ENCODE measurements around the gene CDC42BPB.

The CDC42BPB gene

DNA sequence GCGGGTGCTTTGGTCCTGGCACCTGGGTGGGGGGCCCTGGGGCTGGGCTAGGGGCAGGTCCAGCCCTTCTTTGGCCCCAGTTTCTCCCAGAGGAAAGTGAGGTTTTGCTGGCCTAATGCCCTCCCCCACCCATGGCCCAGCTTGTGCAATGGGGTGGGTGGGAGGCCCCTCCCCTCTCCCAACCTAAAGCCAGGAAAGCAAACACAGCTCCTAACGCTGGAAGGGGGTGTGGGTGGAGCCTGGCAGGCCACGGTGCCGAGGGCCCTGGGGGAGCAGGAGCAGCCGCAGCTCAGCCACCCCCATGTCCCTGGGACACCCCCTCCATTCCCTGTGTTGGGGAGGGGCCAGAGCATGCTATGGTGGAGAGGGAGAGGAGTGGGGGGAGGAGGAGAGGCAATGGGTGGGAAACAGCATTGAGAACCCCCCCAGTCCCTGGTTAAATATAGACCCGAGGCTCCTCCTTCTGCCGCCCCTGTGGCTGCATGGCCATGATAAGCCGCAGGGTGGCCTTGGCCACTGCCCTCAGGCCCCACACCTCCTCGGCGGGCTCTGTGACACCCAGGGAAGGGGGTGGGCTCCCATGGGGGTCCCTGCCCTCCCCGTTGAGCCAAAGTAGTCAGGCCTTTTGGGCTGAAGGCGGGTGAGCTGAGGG is 41.9 kb upstream of the CDC42BPB start:
- ChIA-PET CTCF (interaction anchor here (1.4 to 2.0 kb wide), 2 partner anchors 25 to 292 kb away, joined by 3 to 7 read pairs; no protein-coding TSS in a partner anchor), POLR2A (no interaction called here)
- TF ChIP-seq, protein P1, sequence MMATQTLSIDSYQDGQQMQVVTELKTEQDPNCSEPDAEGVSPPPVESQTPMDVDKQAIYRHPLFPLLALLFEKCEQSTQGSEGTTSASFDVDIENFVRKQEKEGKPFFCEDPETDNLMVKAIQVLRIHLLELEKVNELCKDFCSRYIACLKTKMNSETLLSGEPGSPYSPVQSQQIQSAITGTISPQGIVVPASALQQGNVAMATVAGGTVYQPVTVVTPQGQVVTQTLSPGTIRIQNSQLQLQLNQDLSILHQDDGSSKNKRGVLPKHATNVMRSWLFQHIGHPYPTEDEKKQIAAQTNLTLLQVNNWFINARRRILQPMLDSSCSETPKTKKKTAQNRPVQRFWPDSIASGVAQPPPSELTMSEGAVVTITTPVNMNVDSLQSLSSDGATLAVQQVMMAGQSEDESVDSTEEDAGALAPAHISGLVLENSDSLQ (IDR thresholded peaks at IDR 0.05) = no peak
- no peak for TF ChIP-seq HDGF (IDR thresholded peaks at IDR 0.05; ENCODE audit: borderline replicate concordance)
- TF ChIP-seq ZNF384 (IDR thresholded peaks at IDR 0.05) = no peak
- TF ChIP-seq TARDBP (IDR thresholded peaks at IDR 0.05) = no peak
- no peak for TF ChIP-seq FOXK2 (IDR thresholded peaks at IDR 0.05)
- no peak for TF ChIP-seq FOXA1 (IDR thresholded peaks at IDR 0.05)
- TF ChIP-seq BHLHE40 (IDR thresholded peaks at IDR 0.05; ENCODE audit: borderline replicate concordance) = no peak
- TF ChIP-seq SP1 (IDR thresholded peaks at IDR 0.05) = no peak
- TF ChIP-seq FOXM1 (IDR thresholded peaks at IDR 0.05; ENCODE audit: borderline replicate concordance) = no peak
- no peak for TF ChIP-seq ARNT (IDR thresholded peaks at IDR 0.05)
- no peak for TF ChIP-seq L3MBTL2 (conservative IDR thresholded peaks at IDR 0.05)
- no peak for TF ChIP-seq LEF1 (IDR thresholded peaks at IDR 0.05; ENCODE audit: borderline replicate concordance)
- DNase-seq (ENCODE audit: extremely low spot score) = no peak

DNA sequence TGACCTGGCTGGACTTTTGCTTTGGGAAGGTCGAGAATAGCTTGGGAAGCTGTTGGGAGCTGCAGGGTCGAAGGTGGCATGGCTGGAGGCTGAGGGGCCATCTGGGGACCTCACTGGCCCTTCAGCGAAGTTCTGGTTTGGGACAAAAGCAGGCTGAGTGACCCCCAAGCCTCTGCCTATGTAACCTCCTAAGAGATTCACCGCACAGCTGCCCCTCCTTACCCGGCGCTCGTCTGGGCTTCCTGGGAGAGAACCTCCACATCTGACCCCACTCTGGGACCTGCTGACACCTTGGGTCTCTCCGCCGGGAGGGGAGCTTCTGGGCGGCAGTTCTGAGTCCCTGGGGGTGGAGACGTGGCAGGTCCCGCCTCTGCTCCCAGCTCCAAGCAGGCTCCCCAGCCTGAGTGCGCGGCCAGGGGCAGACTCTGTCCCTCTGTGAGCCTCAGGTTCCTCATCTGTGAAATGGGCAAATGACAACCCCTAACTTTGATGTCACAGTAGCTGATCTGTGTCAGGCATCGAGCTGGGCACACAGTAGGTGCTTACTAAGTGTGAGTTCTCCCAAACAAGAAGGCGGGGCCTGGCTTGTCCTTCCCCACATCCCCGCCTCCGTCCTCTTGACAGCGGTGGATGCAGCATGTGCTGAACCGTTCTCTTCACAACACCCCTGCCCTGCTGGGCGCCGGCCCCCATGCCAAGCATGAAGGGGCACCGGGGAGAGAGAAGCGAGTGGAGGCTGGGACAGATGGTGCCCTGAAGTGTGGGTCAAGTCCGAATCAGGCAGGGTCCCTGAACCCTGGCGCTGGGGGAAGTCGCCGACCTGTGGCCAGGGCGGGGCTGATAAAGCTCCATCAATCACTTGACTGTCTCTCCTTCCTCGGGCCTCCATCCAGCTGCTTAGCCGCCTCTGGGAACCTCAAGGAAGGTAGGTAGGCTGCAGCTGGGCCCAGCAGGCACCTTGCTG is 40.9 kb upstream of the CDC42BPB start:
- TF ChIP-seq ZNF384 (IDR thresholded peaks at IDR 0.05) (no peak), L3MBTL2 (conservative IDR thresholded peaks at IDR 0.05) (no peak), TARDBP (IDR thresholded peaks at IDR 0.05) (no peak), FOXA1 (IDR thresholded peaks at IDR 0.05) (no peak), CTBP1 (IDR thresholded peaks at IDR 0.05; ENCODE audit: borderline replicate concordance) (no peak), NFRKB (IDR thresholded peaks at IDR 0.05) (no peak), SP1 (IDR thresholded peaks at IDR 0.05) (no peak), HDGF (IDR thresholded peaks at IDR 0.05; ENCODE audit: borderline replicate concordance) (no peak), FOXM1 (IDR thresholded peaks at IDR 0.05; ENCODE audit: borderline replicate concordance) (no peak), ARNT (IDR thresholded peaks at IDR 0.05) (no peak), BHLHE40 (IDR thresholded peaks at IDR 0.05; ENCODE audit: borderline replicate concordance) (no peak), LEF1 (IDR thresholded peaks at IDR 0.05; ENCODE audit: borderline replicate concordance) (no peak), SUZ12 (IDR thresholded peaks at IDR 0.05) (no peak), FOXK2 (IDR thresholded peaks at IDR 0.05) (no peak)
- TF ChIP-seq, protein P1 (IDR thresholded peaks at IDR 0.05) = no peak
- CTCF ChIA-PET = interaction anchor here (1.4 to 2.0 kb wide), 2 partner anchors 24 to 293 kb away, joined by 3 to 7 read pairs; no protein-coding TSS in a partner anchor
- POLR2A ChIA-PET = no interaction called here
- no peak for DNase-seq (ENCODE audit: extremely low spot score)

DNA sequence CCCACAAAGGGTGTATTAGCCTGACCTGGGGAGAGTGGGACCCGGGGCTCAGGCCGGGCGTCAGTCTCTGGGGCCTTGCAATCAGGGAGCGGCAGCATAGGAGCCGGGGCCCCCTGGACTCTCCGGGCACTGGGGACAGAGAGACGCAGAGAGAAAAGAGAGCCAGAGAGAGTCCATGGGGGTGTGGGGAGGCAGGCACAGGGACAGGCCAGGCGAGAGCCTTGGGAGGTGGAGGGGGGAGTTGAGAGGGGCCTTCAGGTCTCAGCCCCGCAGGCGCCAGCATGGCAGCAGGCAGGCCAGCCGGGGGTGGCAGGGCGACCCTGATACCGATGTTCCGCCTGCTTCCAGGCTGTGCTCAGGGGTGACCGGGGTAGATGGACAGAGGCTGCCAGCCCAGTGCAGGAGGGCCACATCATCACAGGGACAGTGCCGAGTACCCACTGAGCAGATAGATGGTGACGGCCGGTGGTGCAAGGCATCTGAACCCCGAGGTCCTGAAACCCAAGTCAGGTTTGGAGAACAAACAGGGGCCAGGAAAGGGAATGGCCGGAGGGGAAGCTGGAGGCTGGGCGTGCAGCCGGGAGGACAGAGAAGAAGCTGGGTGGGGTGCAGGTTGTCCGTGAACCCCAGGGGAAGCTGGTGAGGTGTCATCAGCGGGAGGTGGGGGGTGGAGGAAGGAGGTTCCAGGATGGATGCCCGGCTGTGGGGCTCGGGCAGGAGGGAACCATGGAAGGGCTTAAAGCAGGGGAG is 40.1 kb upstream of the CDC42BPB start:
- ChIA-PET CTCF (interaction anchor here (2.6 kb wide), 1 partner anchor 8 kb away, joined by 14 read pairs; no protein-coding TSS in a partner anchor), POLR2A (no interaction called here)
- TF ChIP-seq ELF4 (IDR thresholded peaks at IDR 0.05) (no peak), LEF1 (IDR thresholded peaks at IDR 0.05; ENCODE audit: borderline replicate concordance) (no peak), NFRKB (IDR thresholded peaks at IDR 0.05) (no peak), FOXA1 (IDR thresholded peaks at IDR 0.05) (no peak), TARDBP (IDR thresholded peaks at IDR 0.05) (no peak), SP1 (IDR thresholded peaks at IDR 0.05) (no peak), ZNF384 (IDR thresholded peaks at IDR 0.05) (no peak), BHLHE40 (IDR thresholded peaks at IDR 0.05; ENCODE audit: borderline replicate concordance) (no peak), FOXK2 (IDR thresholded peaks at IDR 0.05) (no peak), SUZ12 (IDR thresholded peaks at IDR 0.05) (no peak), FOXM1 (IDR thresholded peaks at IDR 0.05; ENCODE audit: borderline replicate concordance) (no peak), CTBP1 (IDR thresholded peaks at IDR 0.05; ENCODE audit: borderline replicate concordance) (no peak), ARNT (IDR thresholded peaks at IDR 0.05) (no peak), HDGF (IDR thresholded peaks at IDR 0.05; ENCODE audit: borderline replicate concordance) (no peak), L3MBTL2 (conservative IDR thresholded peaks at IDR 0.05) (no peak)
- TF ChIP-seq, protein P1 (IDR thresholded peaks at IDR 0.05) = no peak
- DNase-seq (ENCODE audit: extremely low spot score) = no peak

DNA sequence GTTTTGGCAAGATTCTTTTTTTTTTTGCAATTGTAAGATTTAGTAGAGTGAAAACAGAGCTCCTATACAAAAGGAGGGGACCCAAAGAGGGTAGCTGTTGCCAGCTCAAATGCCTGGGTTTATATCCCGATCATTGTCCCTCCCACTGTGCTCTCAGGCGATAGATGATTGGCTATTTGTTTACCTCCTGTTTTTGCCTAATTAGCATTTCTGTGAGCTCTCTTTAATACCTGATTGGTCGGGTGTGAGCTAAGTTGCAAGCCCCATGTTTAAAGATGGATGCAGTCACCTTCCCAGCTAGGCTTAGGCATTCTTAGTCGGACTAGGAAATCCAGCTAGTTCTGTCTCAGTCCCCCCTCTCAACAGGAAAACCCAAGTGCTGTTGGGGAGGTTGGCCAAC is 39.0 kb upstream of the CDC42BPB start:
- ChIA-PET CTCF (interaction anchor here (0.8 to 2.6 kb wide), 3 partner anchors 9 to 195 kb away, joined by 3 to 14 read pairs (median 4); no protein-coding TSS in a partner anchor), POLR2A (interaction anchor here (0.6 kb wide), 1 partner anchor 31 kb away, joined by 3 read pairs; no protein-coding TSS in a partner anchor)
- TF ChIP-seq L3MBTL2 (conservative IDR thresholded peaks at IDR 0.05) = no peak
- TF ChIP-seq CTBP1 (IDR thresholded peaks at IDR 0.05; ENCODE audit: borderline replicate concordance) = no peak
- no peak for TF ChIP-seq TARDBP (IDR thresholded peaks at IDR 0.05)
- no peak for DNase-seq (ENCODE audit: extremely low spot score)

DNA sequence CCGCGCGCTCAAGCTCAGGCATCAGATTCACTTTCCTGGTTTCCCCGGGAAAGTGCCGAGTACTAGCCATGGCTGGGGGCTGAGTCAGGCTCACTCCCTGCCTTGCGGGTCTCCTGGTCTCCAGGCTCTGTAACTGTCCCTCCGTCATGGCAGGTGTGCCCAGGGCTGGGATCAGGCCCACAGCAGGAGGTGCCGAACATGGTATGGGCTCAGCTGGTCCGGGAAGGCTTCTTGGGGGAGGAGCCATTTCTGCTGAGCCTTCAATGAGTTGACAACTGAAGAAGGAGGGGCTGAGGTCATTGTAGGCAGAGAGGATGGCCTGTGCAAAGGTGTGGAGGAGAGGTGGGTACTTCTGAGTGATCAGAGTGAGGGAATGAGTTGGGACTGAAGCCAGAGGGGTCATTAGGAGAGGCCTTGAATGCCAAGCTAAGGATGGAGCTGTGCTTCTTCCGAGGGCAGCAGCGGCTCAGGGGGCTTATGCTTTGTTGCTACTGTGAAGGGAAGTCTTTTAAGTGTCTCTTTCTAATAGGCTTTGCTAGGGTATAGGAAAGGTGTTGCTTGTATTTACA is 37.9 kb upstream of the CDC42BPB start:
- ChIA-PET CTCF (interaction anchor here (2.6 kb wide), 1 partner anchor 10 kb away, joined by 14 read pairs; no protein-coding TSS in a partner anchor), POLR2A (no interaction called here)
- TF ChIP-seq FOXK2 (IDR thresholded peaks at IDR 0.05) (no peak), ELF4 (IDR thresholded peaks at IDR 0.05) (no peak), L3MBTL2 (conservative IDR thresholded peaks at IDR 0.05) (no peak), CTBP1 (IDR thresholded peaks at IDR 0.05; ENCODE audit: borderline replicate concordance) (no peak), BHLHE40 (IDR thresholded peaks at IDR 0.05; ENCODE audit: borderline replicate concordance) (no peak), ARNT (IDR thresholded peaks at IDR 0.05) (no peak), NFRKB (IDR thresholded peaks at IDR 0.05) (no peak), HDGF (IDR thresholded peaks at IDR 0.05; ENCODE audit: borderline replicate concordance) (no peak), SUZ12 (IDR thresholded peaks at IDR 0.05) (no peak), TARDBP (IDR thresholded peaks at IDR 0.05) (no peak), SP1 (IDR thresholded peaks at IDR 0.05) (no peak), FOXM1 (IDR thresholded peaks at IDR 0.05; ENCODE audit: borderline replicate concordance) (no peak), LEF1 (IDR thresholded peaks at IDR 0.05; ENCODE audit: borderline replicate concordance) (no peak), ZNF384 (IDR thresholded peaks at IDR 0.05) (no peak), FOXA1 (IDR thresholded peaks at IDR 0.05) (no peak)
- TF ChIP-seq, protein P1 (IDR thresholded peaks at IDR 0.05) = no peak
- DNase-seq (ENCODE audit: extremely low spot score) = no peak
